PFSK-1 (cell line): ENCODE results near the gene IKBKE.

Experiments
- POLR2AphosphoS5 ChIP-seq: IDR thresholded peaks from 2 replicates; pipeline ENCODE4 v1.6.1; 2012; ENCODE audit warnings: low read depth, mild to moderate bottlenecking, control low read depth, low read length, moderate library complexity
- REST ChIP-seq, 2 experiments: IDR thresholded peaks; 2 replicates each; pipeline versions ENCODE4 v1.6.1 to v1.8.0; 2011 to 2012; ENCODE audit warnings: low read depth in 2 of 2, low read length in 2 of 2, control low read depth in 1 of 2, inconsistent platforms in 1 of 2, mild to moderate bottlenecking in 1 of 2, moderate library complexity in 1 of 2; ENCODE audit not compliant: insufficient read depth in 1 of 2
- SIN3A ChIP-seq: IDR thresholded peaks from 2 replicates; pipeline ENCODE4 v1.6.1; 2012; ENCODE audit warnings: mild to moderate bottlenecking, low read length, moderate library complexity, borderline replicate concordance; ENCODE audit not compliant: insufficient read depth

- TF ChIP-seq SIN3A (no peak; the same call in 1 of the 2 replicates), POLR2AphosphoS5 (no peak), REST (IDR thresholded peaks at IDR 0.05; ENCODE audit: insufficient read depth in 1 of 2, low read depth in 2 of 2, low read length in 2 of 2) (no peak)
Observed at GRCh38 chr1:206445116-206445515, 25.2 kb upstream of the IKBKE start.
